ENCODE results near the gene ADAM17.

The ADAM17 gene

GRCh38 chr2:9560628-9561027 lies 5.0 kb upstream of the ADAM17 start:
- no peak for DNase-seq

GRCh38 chr2:9558948-9559381 lies 3.3 kb upstream of the ADAM17 start:
- peak; percentile 67 for DNase-seq

GRCh38 chr2:9556121-9556743 lies 602 bp upstream of the ADAM17 start:
- peak; percentile 28 for DNase-seq

GRCh38 chr2:9554921-9555296 lies 721 bp downstream of the ADAM17 start:
- DNase-seq = peak; percentile 61

- DNase-seq = peak; percentile 96
Observed at GRCh38 chr2:9552219-9553178, 3.1 kb downstream of the ADAM17 start.

- DNase-seq = peak; percentile 60
Observed at GRCh38 chr2:9550859-9551391, 4.7 kb downstream of the ADAM17 start.

GRCh38 chr2:9549420-9549819 lies 6.2 kb downstream of the ADAM17 start:
- no peak for DNase-seq

GRCh38 chr2:9548506-9548905 lies 7.1 kb downstream of the ADAM17 start:
- peak; percentile 67 for DNase-seq

- no peak for DNase-seq
Observed at GRCh38 chr2:9547262-9547991, 8.2 kb downstream of the ADAM17 start.

GRCh38 chr2:9545502-9545901 lies 10.1 kb downstream of the ADAM17 start:
- DNase-seq = no peak

GRCh38 chr2:9543557-9543956 lies 12.1 kb downstream of the ADAM17 start:
- DNase-seq = peak; percentile 55

- DNase-seq = peak; percentile 68
Observed at GRCh38 chr2:9539531-9539930, 16.1 kb downstream of the ADAM17 start.

- peak; percentile 96 for DNase-seq
Observed at GRCh38 chr2:9538000-9538507, 17.6 kb downstream of the ADAM17 start.

GRCh38 chr2:9536504-9536903 lies 19.1 kb downstream of the ADAM17 start:
- no peak for DNase-seq

- DNase-seq = peak; percentile 55
Observed at GRCh38 chr2:9535177-9535576, 20.5 kb downstream of the ADAM17 start.

GRCh38 chr2:9533663-9534062 lies 22.0 kb downstream of the ADAM17 start:
- DNase-seq = no peak

GRCh38 chr2:9532421-9532820 lies 23.2 kb downstream of the ADAM17 start:
- no peak for DNase-seq

GRCh38 chr2:9527995-9528787 lies 27.4 kb downstream of the ADAM17 start:
- no peak for DNase-seq

GRCh38 chr2:9525266-9525665 lies 30.4 kb downstream of the ADAM17 start:
- DNase-seq = no peak

- DNase-seq = peak; percentile 23
Observed at GRCh38 chr2:9524291-9524690, 31.3 kb downstream of the ADAM17 start.

GRCh38 chr2:9519250-9519649 lies 36.4 kb downstream of the ADAM17 start:
- no peak for DNase-seq

- no peak for DNase-seq
Observed at GRCh38 chr2:9518780-9519179, 36.9 kb downstream of the ADAM17 start.
